ENCODE results near the gene NDUFA11. TPM values are rescaled to one million over a fixed set of nuclear protein-coding genes. Genes with fewer than 3 reads are reported as not detected.

The NDUFA11 gene
- total RNA-seq (100 to 1,000 TPM; 139 to 153 TPM), polyA plus RNA-seq (100 to 1,000 TPM; 330 to 388 TPM)

GRCh38 chr19:5903624-5904351, at the start of gene NDUFA11:
Gene NDUFA11 (minus strand): TSS chr19:5903790. CDS start chr19:5903708, 82 bp downstream.
- peak within 1 kb of the TSS; percentile 91 to 97 (median 95) for H3K4me3 Mint-ChIP-seq
- H3K36me3 ChIP-seq (ENCODE audit: insufficient read depth, low read length): no peaks in the 10 kb centered on the region
- peak within 1 kb of the TSS; percentile 97 for H3K4me3 ChIP-seq (ENCODE audit: low read length in 2 of 2)
- H3K9me3 Mint-ChIP-seq: peaks cover 0 to 2% (median 0%) of the 10 kb centered on the region in 8 donors
- intact Hi-C loops (cut with micrococcal nuclease): loop anchor here (1.0 to 10.0 kb wide), 11 partner anchors 59 to 1631 kb away; partner anchors contain the start of genes ALKBH7, CATSPERD, LONP1 and MICOS13
- H3K27me3 ChIP-seq (ENCODE audit: insufficient read depth, low read length): no peaks in the 10 kb centered on the region
- H3K4me1 Mint-ChIP-seq: peaks cover 14 to 57% (median 35%) of the 10 kb centered on the region in 4 donors
- peak within 1 kb of the TSS; percentile 95 to 100 (median 100) for H3K27ac Mint-ChIP-seq
- ChIA-PET CTCF (ENCODE audit: partially characterized antibody) (interaction anchor here (0.8 to 3.3 kb wide), 11 partner anchors 44 to 217 kb away, joined by 3 to 16 read pairs (median 5); no protein-coding TSS in a partner anchor), POLR2A (ENCODE audit: partially characterized antibody) (interaction anchor here (0.6 to 3.9 kb wide), 29 partner anchors 11 to 935 kb away, joined by 3 to 72 read pairs (median 5); partner anchors contain the start of genes CAPS, CATSPERD, DUS3L and KDM4B)
- peaks cover 37% of the 10 kb centered on the region for H3K4me1 ChIP-seq (ENCODE audit: insufficient read depth, low read length)
- no peaks in the 10 kb centered on the region for H3K27me3 Mint-ChIP-seq
- H3K27ac ChIP-seq (ENCODE audit: low read depth, low read length): peak within 1 kb of the TSS; percentile 95
- H3K36me3 Mint-ChIP-seq: peaks cover 7 to 31% of the 10 kb centered on the region in 2 donors
- DNase-seq: peak; percentile 97 to 99 (median 98)
- no peaks in the 10 kb centered on the region for H3K9me3 ChIP-seq (ENCODE audit: control insufficient read depth in 1 of 2, low read length in 2 of 2)

- H3K27ac Mint-ChIP-seq: peak overlapping the region; percentile 83 to 96 (median 93)
- Histone ChIP-seq H3K27ac (ENCODE audit: low read depth, low read length) (peak overlapping the region; percentile 47), H3K27me3 (ENCODE audit: insufficient read depth, low read length) (no peaks in the 10 kb centered on the region), H3K36me3 (ENCODE audit: insufficient read depth, low read length) (no peaks in the 10 kb centered on the region), H3K4me1 (ENCODE audit: insufficient read depth, low read length) (peaks cover 96% of the 10 kb centered on the region), H3K9me3 (ENCODE audit: control insufficient read depth in 1 of 2, low read length in 2 of 2) (no peaks in the 10 kb centered on the region), H3K4me3 (ENCODE audit: low read length in 2 of 2) (peak overlapping the region in 1 of 2 donors; percentile 44)
- peak overlapping the region in 7 of 8 donors; percentile 61 to 80 (median 74) for H3K4me3 Mint-ChIP-seq
- H3K4me1 Mint-ChIP-seq: peaks cover 66 to 95% (median 83%) of the 10 kb centered on the region in 4 donors
- ChIA-PET POLR2A (ENCODE audit: partially characterized antibody) (interaction anchor here (1.1 to 6.7 kb wide), 3 partner anchors 9 to 49 kb away, joined by 6 to 104 read pairs (median 7); partner anchors contain the start of gene VMAC), CTCF (ENCODE audit: partially characterized antibody) (interaction anchor here (0.7 to 7.1 kb wide), 3 partner anchors 9 to 18 kb away, joined by 3 to 60 read pairs (median 4); no protein-coding TSS in a partner anchor)
- intact Hi-C loops (cut with micrococcal nuclease): no loop called here
- H3K9me3 Mint-ChIP-seq: no peaks in the 10 kb centered on the region
- peaks cover 3 to 38% of the 10 kb centered on the region in 2 donors for H3K36me3 Mint-ChIP-seq
- no peak for DNase-seq
- no peaks in the 10 kb centered on the region for H3K27me3 Mint-ChIP-seq
Observed at GRCh38 chr19:5953030-5953589, 49.5 kb upstream of the NDUFA11 start.

GRCh38 chr19:5952193-5953029, 48.8 kb upstream of the NDUFA11 start:
- Mint-ChIP-seq H3K36me3 (peaks cover 0 to 36% of the 10 kb centered on the region in 2 donors), H3K4me1 (peaks cover 66 to 95% (median 83%) of the 10 kb centered on the region in 4 donors), H3K4me3 (peak overlapping the region in 6 of 8 donors; percentile 21 to 75 (median 63)), H3K27me3 (no peaks in the 10 kb centered on the region), H3K27ac (peak overlapping the region; percentile 83 to 96 (median 93)), H3K9me3 (no peaks in the 10 kb centered on the region)
- H3K4me1 ChIP-seq (ENCODE audit: insufficient read depth, low read length): peaks cover 96% of the 10 kb centered on the region
- DNase-seq: no peak
- H3K27ac ChIP-seq (ENCODE audit: low read depth, low read length): peak overlapping the region; percentile 47
- no peaks in the 10 kb centered on the region for H3K27me3 ChIP-seq (ENCODE audit: insufficient read depth, low read length)
- no peaks in the 10 kb centered on the region for H3K9me3 ChIP-seq (ENCODE audit: control insufficient read depth in 1 of 2, low read length in 2 of 2)
- ChIA-PET CTCF (ENCODE audit: partially characterized antibody) (interaction anchor here (0.6 to 7.1 kb wide), 5 partner anchors 15 to 443 kb away, joined by 3 to 60 read pairs (median 3); no protein-coding TSS in a partner anchor), POLR2A (ENCODE audit: partially characterized antibody) (interaction anchor here (1.1 to 6.7 kb wide), 3 partner anchors 10 to 48 kb away, joined by 6 to 104 read pairs (median 23); partner anchors contain the start of genes RANBP3 and VMAC)
- no peaks in the 10 kb centered on the region for H3K36me3 ChIP-seq (ENCODE audit: insufficient read depth, low read length)
- intact Hi-C loops (cut with micrococcal nuclease): no loop called here
- H3K4me3 ChIP-seq (ENCODE audit: low read length in 2 of 2): no peak overlapping the region

DNA sequence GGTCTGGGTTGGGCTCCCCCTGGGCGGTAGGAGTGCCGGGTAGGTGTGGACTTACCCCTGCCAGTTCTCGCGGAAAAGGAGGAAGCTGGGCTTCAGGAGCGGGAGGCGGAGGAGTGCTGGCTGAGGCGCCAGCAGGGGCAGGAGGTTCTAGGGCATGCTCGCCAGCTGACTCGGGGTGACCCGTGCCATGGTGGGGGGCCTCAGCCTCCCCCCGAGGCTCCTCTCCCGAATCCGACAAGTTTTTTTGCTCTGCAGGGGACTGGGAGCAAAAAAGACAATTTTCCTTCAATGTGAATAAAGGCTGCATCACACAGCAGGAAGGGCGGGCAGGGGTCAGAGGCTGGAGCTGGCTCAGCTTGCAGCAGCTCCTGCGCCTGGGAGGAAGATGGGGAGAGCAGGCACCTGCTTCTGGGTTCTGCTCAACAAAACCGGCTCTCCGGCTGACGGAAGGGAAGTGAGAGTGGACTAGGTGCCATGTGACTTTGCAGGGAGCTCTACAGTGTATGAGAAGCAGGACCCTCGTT, 47.8 kb upstream of the NDUFA11 start:
- intact Hi-C loops (cut with micrococcal nuclease): no loop called here
- Histone ChIP-seq H3K27me3 (ENCODE audit: insufficient read depth, low read length) (no peaks in the 10 kb centered on the region), H3K9me3 (ENCODE audit: control insufficient read depth in 1 of 2, low read length in 2 of 2) (no peaks in the 10 kb centered on the region), H3K4me3 (ENCODE audit: low read length in 2 of 2) (no peak overlapping the region), H3K36me3 (ENCODE audit: insufficient read depth, low read length) (no peaks in the 10 kb centered on the region), H3K27ac (ENCODE audit: low read depth, low read length) (peak overlapping the region; percentile 64), H3K4me1 (ENCODE audit: insufficient read depth, low read length) (peaks cover 98% of the 10 kb centered on the region)
- CTCF ChIA-PET (ENCODE audit: partially characterized antibody): interaction anchor here (0.6 to 7.1 kb wide), 8 partner anchors 9 to 444 kb away, joined by 3 to 60 read pairs (median 4); partner anchors contain the start of gene NDUFA11
- Mint-ChIP-seq H3K36me3 (peaks cover 0 to 32% of the 10 kb centered on the region in 2 donors), H3K27ac (peak overlapping the region; percentile 48 to 97 (median 79)), H3K27me3 (no peaks in the 10 kb centered on the region), H3K4me1 (peaks cover 65 to 94% (median 77%) of the 10 kb centered on the region in 4 donors), H3K4me3 (peak overlapping the region in 5 of 8 donors; percentile 17 to 89 (median 29)), H3K9me3 (no peaks in the 10 kb centered on the region)
- DNase-seq: no peak
- POLR2A ChIA-PET (ENCODE audit: partially characterized antibody): interaction anchor here (0.5 to 6.7 kb wide), 6 partner anchors 11 to 1848 kb away, joined by 3 to 104 read pairs (median 4); partner anchors contain the start of genes RANBP3 and VMAC

DNA sequence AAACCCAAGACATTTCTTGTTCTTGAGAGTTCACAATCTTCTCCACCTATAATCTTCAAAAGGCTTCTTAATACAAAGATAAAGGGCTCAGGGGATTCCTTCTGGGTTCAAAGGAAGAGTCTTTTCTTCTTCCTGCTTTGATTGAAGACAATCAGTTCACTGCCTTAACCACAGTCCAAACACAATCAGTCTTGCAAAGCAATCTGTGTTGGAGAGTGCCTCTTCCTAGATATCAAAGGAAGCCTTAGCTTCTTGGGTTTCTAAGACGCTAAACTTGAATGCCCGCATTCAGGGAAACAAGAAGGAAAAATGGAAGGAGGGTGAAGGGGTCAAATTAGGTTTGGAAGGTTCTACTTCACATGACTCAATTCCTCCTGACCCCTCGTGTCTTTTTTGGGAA, 47.2 kb upstream of the NDUFA11 start:
- Mint-ChIP-seq H3K27ac (peak overlapping the region; percentile 73 to 98 (median 92)), H3K27me3 (no peaks in the 10 kb centered on the region), H3K4me3 (peak overlapping the region; percentile 9 to 89 (median 64)), H3K9me3 (no peaks in the 10 kb centered on the region), H3K4me1 (peaks cover 65 to 96% (median 79%) of the 10 kb centered on the region in 4 donors), H3K36me3 (peaks cover 0 to 29% of the 10 kb centered on the region in 2 donors)
- CTCF ChIA-PET (ENCODE audit: partially characterized antibody): interaction anchor here (1.2 to 7.1 kb wide), 4 partner anchors 8 to 47 kb away, joined by 3 to 60 read pairs (median 4); partner anchors contain the start of gene NDUFA11
- Histone ChIP-seq H3K27ac (ENCODE audit: low read depth, low read length) (peak overlapping the region; percentile 64), H3K4me1 (ENCODE audit: insufficient read depth, low read length) (peaks cover 94% of the 10 kb centered on the region), H3K9me3 (ENCODE audit: control insufficient read depth in 1 of 2, low read length in 2 of 2) (no peaks in the 10 kb centered on the region), H3K36me3 (ENCODE audit: insufficient read depth, low read length) (no peaks in the 10 kb centered on the region), H3K4me3 (ENCODE audit: low read length in 2 of 2) (no peak overlapping the region), H3K27me3 (ENCODE audit: insufficient read depth, low read length) (no peaks in the 10 kb centered on the region)
- peak in 1 of 5 donors; percentile 12 for DNase-seq
- POLR2A ChIA-PET (ENCODE audit: partially characterized antibody): interaction anchor here (1.5 to 6.7 kb wide), 6 partner anchors 8 to 123 kb away, joined by 4 to 104 read pairs (median 14); partner anchors contain the start of genes NDUFA11, RANBP3 and VMAC
- intact Hi-C loops (cut with micrococcal nuclease): loop anchor here (1.0 kb wide), 1 partner anchor 12 kb away; no protein-coding TSS in a partner anchor

All from CD4-positive, alpha-beta memory T cell (primary cell).